ENCODE data around the gene CFL2. TPM values are rescaled to one million over a fixed set of nuclear protein-coding genes. Genes with fewer than 3 reads are reported as not detected.

Gene CFL2
- polyA plus RNA-seq, 1 of the 3 experiments (the other 2 are of a cell fraction) = 48.1 TPM

DNA sequence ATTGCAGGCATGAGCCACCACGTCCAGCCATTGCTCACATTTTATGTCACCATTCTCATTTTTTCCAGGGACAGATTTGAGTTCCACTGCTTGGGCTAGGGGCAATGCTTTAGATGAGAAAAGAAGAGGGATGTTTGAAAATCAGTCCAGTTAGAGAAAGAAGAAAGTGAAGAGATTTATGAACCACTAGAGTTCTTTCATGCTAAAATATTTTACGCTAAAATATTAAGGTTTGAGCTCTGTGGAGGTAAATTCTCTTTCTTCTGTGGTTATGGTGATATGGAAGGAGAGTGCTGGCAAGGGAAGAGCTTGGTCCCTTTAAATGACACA, 21.5 kb downstream of the CFL2 start:
- no peak overlapping the region for H3K27ac ChIP-seq (ENCODE audit: low read depth in 2 of 2, low read length in 1 of 2)
- ChIA-PET POLR2A (no interaction called here), CTCF (interaction anchor here (1.0 to 1.3 kb wide), 2 partner anchors 20 to 30 kb away, joined by 5 to 6 read pairs; no protein-coding TSS in a partner anchor)

DNA sequence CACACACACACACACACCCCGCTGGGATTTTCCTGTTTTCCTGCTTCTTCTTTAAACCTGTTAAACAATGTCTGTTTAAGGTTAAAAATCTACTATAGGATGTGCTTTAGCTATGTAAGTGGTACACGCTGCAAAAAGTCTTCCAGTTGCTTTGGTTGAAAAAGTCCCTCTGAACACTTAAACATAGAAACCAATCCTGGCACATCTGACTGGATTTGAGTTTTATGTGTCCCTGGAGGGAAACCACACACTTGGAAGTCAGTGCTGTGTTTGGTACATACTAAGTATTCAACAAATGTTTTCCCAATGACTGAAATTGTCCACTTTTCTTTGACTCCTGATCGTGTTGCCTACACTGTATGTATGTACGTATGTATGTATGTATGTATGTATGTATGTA, 22.0 kb downstream of the CFL2 start:
- ChIA-PET POLR2A (no interaction called here), CTCF (interaction anchor here (1.0 to 1.3 kb wide), 2 partner anchors 20 to 31 kb away, joined by 5 to 6 read pairs; no protein-coding TSS in a partner anchor)
- H3K9me3 ChIP-seq = no peaks in the 10 kb centered on the region
- H3K9me2 ChIP-seq = no peaks in the 10 kb centered on the region
- WGBS (ENCODE audit: low lambda C conversion rate) = 81% methylated on average over 4 of the region's 4 CpGs
- no peak overlapping the region for H3K9ac ChIP-seq
- no peak for DNase-seq
- H3K4me1 ChIP-seq (ENCODE audit: control insufficient read depth in 1 of 2, insufficient read depth in 2 of 2, low read depth in 1 of 2, low read length in 1 of 2) = no peaks in the 10 kb centered on the region
- H2AFZ ChIP-seq (ENCODE audit: low read depth) = no peak overlapping the region
- no peaks in the 10 kb centered on the region for H4K20me1 ChIP-seq (ENCODE audit: insufficient read depth)
- H3K36me3 ChIP-seq (replicated peaks in 1 of 2; ENCODE audit: control insufficient read depth in 1 of 2, insufficient read depth in 2 of 2, low read length in 1 of 2) = no peaks in the 10 kb centered on the region
- H3K79me2 ChIP-seq (ENCODE audit: insufficient read depth) = no peaks in the 10 kb centered on the region
- no peak overlapping the region for H3K4me3 ChIP-seq (ENCODE audit: low read depth in 2 of 2, low read length in 1 of 2)
- no peak overlapping the region for H3K27ac ChIP-seq (ENCODE audit: low read depth in 2 of 2, low read length in 1 of 2)
- H3K4me2 ChIP-seq = no peak overlapping the region
- TF ChIP-seq GABPA (IDR thresholded peaks at IDR 0.05; ENCODE audit: low read depth) = no peak
- TF ChIP-seq NFIC (IDR thresholded peaks at IDR 0.05; ENCODE audit: borderline replicate concordance) = no peak
- TF ChIP-seq EZH2phosphoT487 (IDR thresholded peaks at IDR 0.05; ENCODE audit: borderline replicate concordance, low read depth) = no peak
- TF ChIP-seq MEF2A (IDR thresholded peaks at IDR 0.05; ENCODE audit: borderline replicate concordance, low read depth) = no peak
- TF ChIP-seq SIN3A (IDR thresholded peaks at IDR 0.05; ENCODE audit: borderline replicate concordance, low read depth, low read length) = no peak
- no peak for TF ChIP-seq CTCF (IDR thresholded peaks at IDR 0.05)
- no peak for TF ChIP-seq ZBTB33 (IDR thresholded peaks at IDR 0.05; ENCODE audit: borderline replicate concordance, low read depth)
- no peak for TF ChIP-seq TAF1 (IDR thresholded peaks at IDR 0.05; ENCODE audit: borderline replicate concordance, low read depth, low read length)
- TF ChIP-seq, protein P1, sequence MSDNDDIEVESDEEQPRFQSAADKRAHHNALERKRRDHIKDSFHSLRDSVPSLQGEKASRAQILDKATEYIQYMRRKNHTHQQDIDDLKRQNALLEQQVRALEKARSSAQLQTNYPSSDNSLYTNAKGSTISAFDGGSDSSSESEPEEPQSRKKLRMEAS (IDR thresholded peaks at IDR 0.05; ENCODE audit: low read depth) = no peak
- no peak for TF ChIP-seq YY1 (IDR thresholded peaks at IDR 0.05; ENCODE audit: low read depth)
- no peak for TF ChIP-seq MXI1 (IDR thresholded peaks at IDR 0.05; ENCODE audit: low read depth, low read length)
- no peaks in the 10 kb centered on the region for H3K27me3 ChIP-seq (ENCODE audit: insufficient read depth)
- peaks cover 6% of the 10 kb centered on the region for H3F3A ChIP-seq (replicated peaks; ENCODE audit: insufficient read depth)

More for the DNA sequence above, 21.5 kb downstream of the CFL2 start:
- H3K79me2 ChIP-seq (ENCODE audit: insufficient read depth) = no peaks in the 10 kb centered on the region
- no peaks in the 10 kb centered on the region for H3K9me2 ChIP-seq
- TF ChIP-seq, protein P2, sequence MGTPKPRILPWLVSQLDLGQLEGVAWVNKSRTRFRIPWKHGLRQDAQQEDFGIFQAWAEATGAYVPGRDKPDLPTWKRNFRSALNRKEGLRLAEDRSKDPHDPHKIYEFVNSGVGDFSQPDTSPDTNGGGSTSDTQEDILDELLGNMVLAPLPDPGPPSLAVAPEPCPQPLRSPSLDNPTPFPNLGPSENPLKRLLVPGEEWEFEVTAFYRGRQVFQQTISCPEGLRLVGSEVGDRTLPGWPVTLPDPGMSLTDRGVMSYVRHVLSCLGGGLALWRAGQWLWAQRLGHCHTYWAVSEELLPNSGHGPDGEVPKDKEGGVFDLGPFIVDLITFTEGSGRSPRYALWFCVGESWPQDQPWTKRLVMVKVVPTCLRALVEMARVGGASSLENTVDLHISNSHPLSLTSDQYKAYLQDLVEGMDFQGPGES (IDR thresholded peaks at IDR 0.05; ENCODE audit: low read depth, low read length) = no peak
- TF ChIP-seq SMC3 (IDR thresholded peaks at IDR 0.05; ENCODE audit: low read depth, low read length) (no peak), TEAD4 (IDR thresholded peaks at IDR 0.05; ENCODE audit: borderline replicate concordance, insufficient read depth) (no peak), NFIC (IDR thresholded peaks at IDR 0.05; ENCODE audit: borderline replicate concordance) (no peak), POLR2AphosphoS5 (IDR thresholded peaks at IDR 0.05; ENCODE audit: low read depth, low read length) (no peak), RFX5 (IDR thresholded peaks at IDR 0.05; ENCODE audit: low read length) (no peak), CHD2 (IDR thresholded peaks at IDR 0.05; ENCODE audit: low read length, partially characterized antibody) (no peak), CTCF (IDR thresholded peaks at IDR 0.05) (no peak), FOXM1 (IDR thresholded peaks at IDR 0.05; ENCODE audit: low read depth) (no peak), RXRA (IDR thresholded peaks at IDR 0.05; ENCODE audit: borderline replicate concordance, low read depth) (no peak), GATA2 (CRISPR knock-in tag; IDR thresholded peaks at IDR 0.05) (no peak)
- H4K20me1 ChIP-seq (ENCODE audit: insufficient read depth) = no peaks in the 10 kb centered on the region
- no peak overlapping the region for H2AFZ ChIP-seq (ENCODE audit: low read depth)
- no peaks in the 10 kb centered on the region for H3K4me1 ChIP-seq (ENCODE audit: control insufficient read depth in 1 of 2, insufficient read depth in 2 of 2, low read depth in 1 of 2, low read length in 1 of 2)
- no peak overlapping the region for H3K9ac ChIP-seq
- no peak overlapping the region for H3K4me3 ChIP-seq (ENCODE audit: low read depth in 2 of 2, low read length in 1 of 2)
- peaks cover 7% of the 10 kb centered on the region for H3F3A ChIP-seq (replicated peaks; ENCODE audit: insufficient read depth)
- H3K9me3 ChIP-seq = no peaks in the 10 kb centered on the region
- H3K27me3 ChIP-seq (ENCODE audit: insufficient read depth) = no peaks in the 10 kb centered on the region
- DNase-seq = no peak
- no peak overlapping the region for H3K4me2 ChIP-seq
- WGBS (ENCODE audit: low lambda C conversion rate) = 70% methylated on average over 2 of the region's 2 CpGs
- H3K36me3 ChIP-seq (replicated peaks in 1 of 2; ENCODE audit: control insufficient read depth in 1 of 2, insufficient read depth in 2 of 2, low read length in 1 of 2) = no peaks in the 10 kb centered on the region
